ENCODE data around the gene PLA2G4A.

The PLA2G4A gene

GRCh38 chr1:187010571-187011309 lies 182.0 kb downstream of the PLA2G4A start:
- Histone ChIP-seq H3K27ac (ENCODE audit: low read length) (no peak overlapping the region), H3K9me3 (ENCODE audit: control insufficient read depth, low read depth, low read length) (peaks cover 16% of the 10 kb centered on the region), H3K27me3 (ENCODE audit: control insufficient read depth, insufficient read depth, low read length) (no peaks in the 10 kb centered on the region), H3K36me3 (ENCODE audit: control insufficient read depth, low read depth, low read length) (no peaks in the 10 kb centered on the region), H3K4me1 (ENCODE audit: control insufficient read depth, low read depth, low read length) (no peaks in the 10 kb centered on the region), H3K4me3 (ENCODE audit: low read length) (no peak overlapping the region), H3K9ac (ENCODE audit: low read length) (no peak overlapping the region)

GRCh38 chr1:187013582-187014200 lies 184.9 kb downstream of the PLA2G4A start:
- Histone ChIP-seq H3K9ac (ENCODE audit: low read length) (no peak overlapping the region), H3K4me3 (ENCODE audit: low read length) (no peak overlapping the region), H3K27ac (ENCODE audit: low read length) (no peak overlapping the region), H3K27me3 (ENCODE audit: control insufficient read depth, insufficient read depth, low read length) (no peaks in the 10 kb centered on the region), H3K9me3 (ENCODE audit: control insufficient read depth, low read depth, low read length) (no peaks in the 10 kb centered on the region), H3K36me3 (ENCODE audit: control insufficient read depth, low read depth, low read length) (no peaks in the 10 kb centered on the region), H3K4me1 (ENCODE audit: control insufficient read depth, low read depth, low read length) (no peaks in the 10 kb centered on the region)

DNA sequence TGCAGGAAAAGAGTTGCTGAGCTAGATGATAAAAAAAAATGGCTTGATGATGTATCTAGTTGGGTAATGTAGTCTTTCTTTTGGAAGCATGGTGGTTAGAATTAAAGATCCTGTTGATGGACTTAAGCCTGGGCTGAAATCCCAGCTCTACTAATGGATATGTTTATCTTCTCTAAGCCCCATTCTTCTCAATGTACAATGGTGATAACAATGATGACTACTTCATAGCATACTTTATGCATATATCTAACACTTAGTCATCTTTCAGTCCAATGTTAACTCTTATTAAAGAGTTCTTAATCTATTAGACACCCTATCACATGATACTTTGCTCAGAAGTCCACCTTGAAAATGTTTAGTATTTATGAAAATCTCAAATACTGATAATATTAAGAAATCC lies 189.5 kb downstream of the PLA2G4A start:
- no peaks in the 10 kb centered on the region for H3K4me1 ChIP-seq (ENCODE audit: control insufficient read depth, low read depth, low read length)
- H3K9me3 ChIP-seq (ENCODE audit: control insufficient read depth, low read depth, low read length): no peaks in the 10 kb centered on the region
- H3K4me3 ChIP-seq (ENCODE audit: low read length): no peak overlapping the region
- no peaks in the 10 kb centered on the region for H3K36me3 ChIP-seq (ENCODE audit: control insufficient read depth, low read depth, low read length)
- H3K27ac ChIP-seq (ENCODE audit: low read length): no peak overlapping the region
- H3K9ac ChIP-seq (ENCODE audit: low read length): no peak overlapping the region
- H3K27me3 ChIP-seq (ENCODE audit: control insufficient read depth, insufficient read depth, low read length): no peaks in the 10 kb centered on the region

DNA sequence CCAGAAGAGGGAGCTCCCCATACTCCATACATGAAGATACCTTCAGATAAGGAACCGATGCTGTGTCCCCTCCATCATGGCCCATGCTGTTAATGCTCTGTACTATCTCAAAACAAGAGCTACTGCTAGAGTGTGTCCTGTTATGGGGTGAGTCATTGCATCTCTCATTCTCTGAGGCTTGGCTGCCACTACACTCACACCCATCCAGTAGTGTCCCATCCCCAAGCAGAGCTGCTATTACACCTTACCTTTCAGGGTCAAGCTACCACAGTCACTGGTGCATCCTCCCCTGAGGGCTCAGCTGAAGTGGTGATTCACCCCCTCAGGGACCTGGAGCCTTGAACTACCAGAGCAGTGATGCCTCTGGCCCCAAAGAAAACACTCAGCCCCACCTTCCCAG lies 198.5 kb downstream of the PLA2G4A start:
- H3K4me3 ChIP-seq (ENCODE audit: low read length): no peak overlapping the region
- no peak overlapping the region for H3K9ac ChIP-seq (ENCODE audit: low read length)
- no peaks in the 10 kb centered on the region for H3K4me1 ChIP-seq (ENCODE audit: control insufficient read depth, low read depth, low read length)
- no peak overlapping the region for H3K27ac ChIP-seq (ENCODE audit: low read length)
- no peaks in the 10 kb centered on the region for H3K9me3 ChIP-seq (ENCODE audit: control insufficient read depth, low read depth, low read length)
- no peaks in the 10 kb centered on the region for H3K36me3 ChIP-seq (ENCODE audit: control insufficient read depth, low read depth, low read length)
- H3K27me3 ChIP-seq (ENCODE audit: control insufficient read depth, insufficient read depth, low read length): no peaks in the 10 kb centered on the region

GRCh38 chr1:187032316-187032981 lies 203.7 kb downstream of the PLA2G4A start:
- Histone ChIP-seq H3K27ac (ENCODE audit: low read length) (no peak overlapping the region), H3K9ac (ENCODE audit: low read length) (no peak overlapping the region), H3K36me3 (ENCODE audit: control insufficient read depth, low read depth, low read length) (no peaks in the 10 kb centered on the region), H3K4me1 (ENCODE audit: control insufficient read depth, low read depth, low read length) (no peaks in the 10 kb centered on the region), H3K9me3 (ENCODE audit: control insufficient read depth, low read depth, low read length) (no peaks in the 10 kb centered on the region), H3K4me3 (ENCODE audit: low read length) (no peak overlapping the region), H3K27me3 (ENCODE audit: control insufficient read depth, insufficient read depth, low read length) (no peaks in the 10 kb centered on the region)

DNA sequence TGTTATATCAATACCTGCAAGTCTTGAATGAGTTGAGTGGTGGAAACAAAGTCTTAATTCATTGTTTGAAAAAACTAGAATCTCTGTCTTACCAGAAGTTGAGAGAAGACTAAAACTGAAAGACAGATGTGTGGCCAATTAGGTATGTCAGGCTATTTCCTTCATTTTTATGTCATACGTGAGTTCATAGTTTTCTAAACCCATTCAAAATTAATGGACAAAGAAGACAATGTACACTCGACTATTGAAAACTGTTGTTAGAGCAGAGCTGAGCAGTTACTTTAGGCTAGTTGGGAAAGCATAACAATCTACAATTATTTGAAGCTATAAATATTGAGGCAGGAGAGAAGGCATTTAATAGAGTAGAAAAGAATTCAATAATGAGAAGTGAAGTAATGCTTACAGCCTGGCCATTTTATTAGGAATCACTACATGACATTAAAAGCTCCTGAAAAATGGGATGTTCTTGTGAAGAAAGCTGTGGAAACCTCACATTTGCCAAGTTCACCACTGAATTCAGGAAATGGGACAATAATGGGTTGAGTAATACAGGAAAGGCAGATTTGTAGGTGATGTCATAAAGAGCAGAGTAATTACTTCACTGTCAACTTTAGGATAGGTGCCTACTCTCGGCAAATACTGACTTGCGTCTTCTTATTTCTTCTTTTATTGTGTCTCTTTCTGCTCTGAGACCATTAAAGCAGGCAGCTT lies 204.4 kb downstream of the PLA2G4A start:
- no peaks in the 10 kb centered on the region for H3K27me3 ChIP-seq (ENCODE audit: control insufficient read depth, insufficient read depth, low read length)
- no peaks in the 10 kb centered on the region for H3K9me3 ChIP-seq (ENCODE audit: control insufficient read depth, low read depth, low read length)
- H3K36me3 ChIP-seq (ENCODE audit: control insufficient read depth, low read depth, low read length): no peaks in the 10 kb centered on the region
- no peak overlapping the region for H3K27ac ChIP-seq (ENCODE audit: low read length)
- no peaks in the 10 kb centered on the region for H3K4me1 ChIP-seq (ENCODE audit: control insufficient read depth, low read depth, low read length)
- H3K9ac ChIP-seq (ENCODE audit: low read length): no peak overlapping the region
- H3K4me3 ChIP-seq (ENCODE audit: low read length): no peak overlapping the region

- H3K4me1 ChIP-seq (ENCODE audit: control insufficient read depth, low read depth, low read length): no peaks in the 10 kb centered on the region
- no peaks in the 10 kb centered on the region for H3K9me3 ChIP-seq (ENCODE audit: control insufficient read depth, low read depth, low read length)
- no peaks in the 10 kb centered on the region for H3K36me3 ChIP-seq (ENCODE audit: control insufficient read depth, low read depth, low read length)
- H3K27me3 ChIP-seq (ENCODE audit: control insufficient read depth, insufficient read depth, low read length): no peaks in the 10 kb centered on the region
- no peak overlapping the region for H3K9ac ChIP-seq (ENCODE audit: low read length)
- H3K4me3 ChIP-seq (ENCODE audit: low read length): no peak overlapping the region
- H3K27ac ChIP-seq (ENCODE audit: low read length): no peak overlapping the region
Observed at GRCh38 chr1:187033693-187034390, 205.1 kb downstream of the PLA2G4A start.

DNA sequence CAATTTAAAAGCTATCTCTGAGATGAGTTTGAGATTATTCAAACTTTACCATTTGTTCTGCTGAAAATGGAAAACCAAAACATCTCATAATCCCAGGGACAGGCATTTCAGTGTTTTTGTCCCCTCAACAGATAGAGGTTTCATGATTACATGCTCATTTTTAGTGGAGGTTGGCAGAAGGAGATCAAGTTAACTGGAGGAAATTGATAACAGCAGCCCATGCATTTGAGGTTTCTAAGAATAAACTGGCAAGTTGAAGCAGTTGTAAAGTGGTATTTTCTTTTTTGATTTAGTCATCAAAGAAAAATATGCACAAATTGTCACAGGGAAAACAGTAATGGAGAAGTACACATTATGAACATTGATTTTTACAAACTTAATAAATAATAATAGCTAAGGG lies 205.8 kb downstream of the PLA2G4A start:
- H3K9ac ChIP-seq (ENCODE audit: low read length): no peak overlapping the region
- H3K36me3 ChIP-seq (ENCODE audit: control insufficient read depth, low read depth, low read length): no peaks in the 10 kb centered on the region
- no peaks in the 10 kb centered on the region for H3K4me1 ChIP-seq (ENCODE audit: control insufficient read depth, low read depth, low read length)
- H3K27ac ChIP-seq (ENCODE audit: low read length): no peak overlapping the region
- no peak overlapping the region for H3K4me3 ChIP-seq (ENCODE audit: low read length)
- H3K9me3 ChIP-seq (ENCODE audit: control insufficient read depth, low read depth, low read length): no peaks in the 10 kb centered on the region
- no peaks in the 10 kb centered on the region for H3K27me3 ChIP-seq (ENCODE audit: control insufficient read depth, insufficient read depth, low read length)

DNA sequence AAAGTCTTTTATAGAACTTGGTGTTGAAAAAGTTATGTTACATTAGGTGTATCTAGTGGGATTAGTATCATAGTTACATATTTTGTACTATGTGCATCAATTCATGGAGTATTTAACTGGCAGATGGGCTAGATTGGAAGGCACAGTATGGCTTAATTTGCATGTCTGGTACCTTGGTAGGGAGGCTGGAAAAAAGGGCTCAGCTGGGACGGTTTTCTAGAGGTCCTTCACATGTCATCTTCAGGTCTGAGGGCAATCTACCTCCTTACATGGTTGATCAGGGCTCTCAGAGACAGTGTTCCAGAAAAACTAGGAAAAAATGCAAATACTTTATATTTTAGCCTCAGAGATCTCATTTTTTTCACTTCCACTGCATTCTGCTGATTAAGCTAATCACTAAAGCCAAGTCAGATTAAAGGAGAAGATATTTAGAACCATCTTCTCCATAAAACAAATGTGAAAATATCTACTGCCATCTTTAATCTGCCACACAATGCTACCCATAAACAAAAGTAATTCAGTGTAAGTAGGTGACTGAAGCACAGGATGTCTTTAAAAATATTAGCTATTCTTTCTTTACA lies 209.3 kb downstream of the PLA2G4A start:
- Histone ChIP-seq H3K4me3 (ENCODE audit: low read length) (no peak overlapping the region), H3K9ac (ENCODE audit: low read length) (no peak overlapping the region), H3K27ac (ENCODE audit: low read length) (no peak overlapping the region), H3K36me3 (ENCODE audit: control insufficient read depth, low read depth, low read length) (no peaks in the 10 kb centered on the region), H3K9me3 (ENCODE audit: control insufficient read depth, low read depth, low read length) (no peaks in the 10 kb centered on the region), H3K4me1 (ENCODE audit: control insufficient read depth, low read depth, low read length) (no peaks in the 10 kb centered on the region), H3K27me3 (ENCODE audit: control insufficient read depth, insufficient read depth, low read length) (no peaks in the 10 kb centered on the region)

Measured in iPS-18a (cell line).